ENCODE results near the gene GPR108. TPM values are rescaled to one million over a fixed set of nuclear protein-coding genes. Genes with fewer than 3 reads are reported as not detected.

Gene GPR108
- total and polyA plus RNA-seq, 10 donors, result 35.4 to 102 (median 61.9) TPM

DNA sequence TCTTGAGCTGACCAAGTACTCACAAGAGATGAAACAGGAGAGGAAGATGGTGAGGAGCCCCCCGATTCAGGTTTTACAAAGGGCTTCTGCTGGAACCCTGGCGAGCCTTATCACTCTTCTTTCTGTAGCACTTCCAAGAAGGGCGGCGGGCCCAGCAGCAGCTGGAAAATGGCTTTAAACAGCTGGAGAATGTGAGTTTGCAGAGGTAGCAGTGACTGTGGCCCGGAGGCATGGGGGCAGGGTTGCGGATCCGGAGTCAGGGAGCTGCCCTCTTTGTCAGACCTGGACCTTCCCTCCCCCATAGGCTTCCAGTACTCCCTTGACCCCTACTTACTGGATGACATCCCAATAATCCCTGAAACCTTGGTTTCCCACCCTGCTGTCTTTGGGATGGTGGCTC lies 5.7 kb upstream of the GPR108 start:
- Histone ChIP-seq H3K36me3 (peaks cover 0 to 54% (median 24%) of the 10 kb centered on the region in 6 donors), H3K4me3 (no peak overlapping the region), H3K27ac (peak overlapping the region in 1 of 8 donors; percentile 7), H3K9me3 (no peaks in the 10 kb centered on the region), H3K27me3 (replicated peaks in 1 of 7) (peaks cover 0 to 15% (median 0%) of the 10 kb centered on the region in 7 donors), H3K4me1 (peaks cover 11 to 67% (median 48%) of the 10 kb centered on the region in 6 donors)
- no peak for DNase-seq
- 85 to 95% (median 93%) methylated on average over 5 to 7 of the region's 7 CpGs for WGBS, 5 donors
- TF ChIP-seq POLR2A (IDR thresholded peaks at IDR 0.05) (no peak), POLR2AphosphoS5 (IDR thresholded peaks at IDR 0.05) (no peak)
- TF ChIP-seq, protein P1, sequence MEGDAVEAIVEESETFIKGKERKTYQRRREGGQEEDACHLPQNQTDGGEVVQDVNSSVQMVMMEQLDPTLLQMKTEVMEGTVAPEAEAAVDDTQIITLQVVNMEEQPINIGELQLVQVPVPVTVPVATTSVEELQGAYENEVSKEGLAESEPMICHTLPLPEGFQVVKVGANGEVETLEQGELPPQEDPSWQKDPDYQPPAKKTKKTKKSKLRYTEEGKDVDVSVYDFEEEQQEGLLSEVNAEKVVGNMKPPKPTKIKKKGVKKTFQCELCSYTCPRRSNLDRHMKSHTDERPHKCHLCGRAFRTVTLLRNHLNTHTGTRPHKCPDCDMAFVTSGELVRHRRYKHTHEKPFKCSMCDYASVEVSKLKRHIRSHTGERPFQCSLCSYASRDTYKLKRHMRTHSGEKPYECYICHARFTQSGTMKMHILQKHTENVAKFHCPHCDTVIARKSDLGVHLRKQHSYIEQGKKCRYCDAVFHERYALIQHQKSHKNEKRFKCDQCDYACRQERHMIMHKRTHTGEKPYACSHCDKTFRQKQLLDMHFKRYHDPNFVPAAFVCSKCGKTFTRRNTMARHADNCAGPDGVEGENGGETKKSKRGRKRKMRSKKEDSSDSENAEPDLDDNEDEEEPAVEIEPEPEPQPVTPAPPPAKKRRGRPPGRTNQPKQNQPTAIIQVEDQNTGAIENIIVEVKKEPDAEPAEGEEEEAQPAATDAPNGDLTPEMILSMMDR (IDR thresholded peaks at IDR 0.05 in 8 of 11, conservative IDR thresholded peaks at IDR 0.05 in 3 of 11), result no peak
- intact Hi-C loops (cut with DNase I; ENCODE audit: low total_unique reads), result loop anchor here (10.0 kb wide), 1 partner anchor 228 kb away; no protein-coding TSS in a partner anchor

DNA sequence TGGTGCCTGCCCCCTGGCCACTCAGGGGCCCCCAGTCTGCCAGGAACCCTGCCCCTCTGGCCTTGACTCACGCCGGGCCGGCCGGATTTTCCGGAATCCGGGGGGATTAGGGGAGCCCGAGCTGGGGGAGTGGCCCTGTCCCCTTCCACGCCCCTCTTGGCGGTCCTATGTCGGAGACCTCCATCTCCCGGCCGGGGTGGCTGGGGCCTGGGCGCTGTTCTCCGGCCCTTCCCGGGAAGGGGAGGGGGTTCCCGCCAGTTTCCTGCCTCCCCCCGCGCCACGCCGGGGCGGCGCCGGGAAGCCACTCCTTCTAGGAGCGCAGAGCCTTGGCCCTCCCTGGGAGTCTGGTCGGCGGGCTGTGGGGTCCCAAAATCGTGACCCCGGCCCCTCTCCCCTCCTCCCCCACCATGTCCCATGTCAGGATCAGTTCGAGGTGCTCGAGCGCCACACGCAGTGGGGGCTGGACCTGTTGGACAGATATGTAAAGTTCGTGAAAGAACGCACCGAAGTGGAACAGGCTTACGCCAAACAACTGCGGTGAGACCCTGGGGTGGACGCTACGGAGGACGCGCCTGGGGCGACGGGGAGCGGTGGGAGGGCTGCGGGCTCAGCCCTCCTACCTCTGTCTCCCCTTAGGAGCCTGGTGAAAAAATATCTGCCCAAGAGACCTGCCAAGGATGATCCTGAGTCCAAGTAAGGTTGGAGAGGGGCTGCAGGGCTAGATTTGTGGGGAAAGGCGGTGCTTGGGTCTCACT lies 3.4 kb upstream of the GPR108 start:
- intact Hi-C loops (cut with DNase I; ENCODE audit: low total_unique reads), result loop anchor here (10.0 kb wide), 1 partner anchor 226 kb away; no protein-coding TSS in a partner anchor
- Histone ChIP-seq H3K9me3 (no peaks in the 10 kb centered on the region), H3K4me3 (peak overlapping the region; percentile 46 to 90 (median 68)), H3K4me1 (peaks cover 17 to 84% (median 63%) of the 10 kb centered on the region in 6 donors), H3K27ac (peak overlapping the region; percentile 59 to 99 (median 96)), H3K36me3 (peaks cover 0 to 31% (median 3%) of the 10 kb centered on the region in 6 donors), H3K27me3 (replicated peaks in 1 of 7) (peaks cover 0 to 15% (median 0%) of the 10 kb centered on the region in 7 donors)
- peak; percentile 88 for DNase-seq
- TF ChIP-seq, protein P1 (IDR thresholded peaks at IDR 0.05 in 8 of 11, conservative IDR thresholded peaks at IDR 0.05 in 3 of 11), result no peak
- TF ChIP-seq POLR2AphosphoS5 (IDR thresholded peaks at IDR 0.05), result peak in 2 of 3 donors; percentile 62 to 76
- 1 to 8% (median 2%) methylated on average over 23 to 46 of the region's 46 CpGs for whole genome bisulfite sequencing, 5 donors

- Histone ChIP-seq H3K27ac (peak overlapping the region; percentile 59 to 99 (median 96)), H3K36me3 (peaks cover 0 to 32% (median 3%) of the 10 kb centered on the region in 6 donors), H3K4me3 (peak overlapping the region; percentile 46 to 90 (median 68)), H3K9me3 (no peaks in the 10 kb centered on the region), H3K4me1 (peaks cover 20 to 88% (median 66%) of the 10 kb centered on the region in 6 donors), H3K27me3 (replicated peaks in 1 of 7) (peaks cover 0 to 15% (median 0%) of the 10 kb centered on the region in 7 donors)
- WGBS, 5 donors, result 0 to 2% (median 1%) methylated on average over 9 to 34 of the region's 34 CpGs
- peak; percentile 82 for DNase-seq
- intact Hi-C loops (cut with DNase I; ENCODE audit: low total_unique reads), result loop anchor here (5.0 to 10.0 kb wide), 2 partner anchors 122 to 225 kb away; no protein-coding TSS in a partner anchor
- TF ChIP-seq, protein P1 (IDR thresholded peaks at IDR 0.05 in 8 of 11, conservative IDR thresholded peaks at IDR 0.05 in 3 of 11), result no peak
- no peak for TF ChIP-seq POLR2AphosphoS5 (IDR thresholded peaks at IDR 0.05)
- TF ChIP-seq POLR2A (IDR thresholded peaks at IDR 0.05), result no peak
Observed at GRCh38 chr19:6739883-6740588, 2.7 kb upstream of the GPR108 start.

Measured in spleen (tissue), 11 donors.